HCT116 (cell line): ENCODE results near the gene COPS6. TPM values are rescaled to one million over a fixed set of nuclear protein-coding genes. Genes with fewer than 3 reads are reported as not detected.

Experiments
- ATAC-seq: fragments of 200-7000 bp; cut with Tn5 transposase; 2 replicates; pipeline ENCODE4 v1.9.1; 2020; ENCODE audit warnings: mild to moderate bottlenecking, moderate library complexity
- BruUV-seq: library from RNA; stranded (reverse); fragments of 400-500 nt; replicated peaks from 2 replicates; lab custom pipeline; 2021; lab: Mats Ljungman, UMichigan
- CTCF ChIA-PET: fragments of 300-600 bp; sonication (Branson Sonifier 250); formaldehyde crosslinking; loops from one replicate; lab custom pipeline; 2021; ENCODE audit warnings: antibody characterized with exemption; lab: Charles Lee
- POLR2A ChIA-PET: fragments of 300-600, 350-600 bp; sonication (Branson Sonifier 250); formaldehyde crosslinking; loops from one replicate; lab custom pipeline; 2021; ENCODE audit warnings: antibody characterized with exemption; lab: Charles Lee
- RAD21 ChIA-PET, 2 experiments: fragments of 300-600 bp; sonication (Branson Sonifier 250); formaldehyde crosslinking; loops; one replicate each; lab custom pipeline; 2023; ENCODE audit warnings: low total read pairs in 2 of 2; ENCODE audit not compliant: uncharacterized antibody in 2 of 2, unreplicated experiment in 2 of 2, low non-redundant PET in 1 of 2; lab: Charles Lee
- DNase-seq: peaks from one replicate; pipeline ENCODE4 v3.0.0-alpha.2; 2010; ENCODE audit warnings: low read depth, low spot score
- H2AFZ ChIP-seq: fragments of 200-600 bp; shearing (Covaris generic), sonication (generic); 2 replicates; pipeline ENCODE4 v1.6.1; 2017; ENCODE audit warnings: low read depth, mixed run types, mixed read lengths, antibody characterized with exemption, low read length; ENCODE audit not compliant: poor library complexity, severe bottlenecking
- H3K27ac ChIP-seq: 2 replicates; pipeline ENCODE4 v1.5.1; 2012; ENCODE audit warnings: low read depth, low read length
- H3K27me3 ChIP-seq: fragments of 200-600 bp; sonication (generic); 2 replicates; pipeline ENCODE4 v1.6.1; 2016; ENCODE audit warnings: mixed run types, low read length, mixed read lengths; ENCODE audit not compliant: insufficient read depth
- H3K36me3 ChIP-seq, 2 experiments: fragments of 200-500 bp in 1 of 2; fragments of 200-600 bp in 1 of 2; sonication (Bioruptor generic) in 1 of 2; sonication (generic) in 1 of 2; 2 replicates each; pipeline versions ENCODE4 v1.5.1 to v1.6.1; 2014 to 2016; ENCODE audit warnings: low read length in 2 of 2, inconsistent platforms in 1 of 2, mixed read lengths in 1 of 2, mixed run types in 1 of 2; ENCODE audit not compliant: insufficient read depth in 2 of 2, control insufficient read depth in 1 of 2
- H3K4me1 ChIP-seq, 2 experiments: fragments of 200-600 bp in 1 of 2; sonication (generic) in 1 of 2; 2 replicates each; pipeline versions ENCODE4 v1.5.1 to v1.6.1; 2012 to 2017; ENCODE audit warnings: low read length in 2 of 2, inconsistent platforms in 1 of 2, mild to moderate bottlenecking in 1 of 2, mixed read lengths in 1 of 2, mixed run types in 1 of 2, moderate library complexity in 1 of 2; ENCODE audit not compliant: insufficient read depth in 2 of 2, control insufficient read depth in 1 of 2
- H3K4me2 ChIP-seq: fragments of 200-600 bp; sonication (generic); 2 replicates; pipeline ENCODE4 v1.6.1; 2017; ENCODE audit warnings: mixed run types, low read length, mixed read lengths
- H3K4me3 ChIP-seq, 2 experiments: fragments of 200-600 bp in 1 of 2; sonication (generic) in 1 of 2; replicated peaks in 1 of 2; 2 replicates each; pipeline ENCODE4 v1.5.1; 2011 to 2016; ENCODE audit warnings: low read length in 2 of 2, control low read depth in 1 of 2, low read depth in 1 of 2, mild to moderate bottlenecking in 1 of 2, mixed read lengths in 1 of 2, mixed run types in 1 of 2
- H3K79me2 ChIP-seq: fragments of 200-600 bp; sonication (generic); 2 replicates; pipeline ENCODE4 v1.6.1; 2017; ENCODE audit warnings: mild to moderate bottlenecking, mixed run types, low read length, moderate library complexity, mixed read lengths; ENCODE audit not compliant: insufficient read depth
- H3K9ac ChIP-seq: fragments of 200-600 bp; sonication (generic); 2 replicates; pipeline ENCODE4 v1.6.1; 2016; ENCODE audit warnings: low read length, mixed read lengths
- H3K9me2 ChIP-seq: fragments of 200-600 bp; sonication (generic), shearing (Covaris generic); 2 replicates; pipeline ENCODE4 v1.6.1; 2017; ENCODE audit warnings: mixed run types, mild to moderate bottlenecking, moderate library complexity; ENCODE audit not compliant: insufficient read depth
- H3K9me3 ChIP-seq, 2 experiments: fragments of 200-500 bp in 1 of 2; fragments of 200-600 bp in 1 of 2; sonication (Bioruptor generic) in 1 of 2; sonication (generic) in 1 of 2; 2 replicates each; pipeline ENCODE4 v1.6.1; 2014 to 2017; ENCODE audit warnings: low read length in 2 of 2, mixed read lengths in 2 of 2, inconsistent platforms in 1 of 2, low read depth in 1 of 2, mild to moderate bottlenecking in 1 of 2, mixed run types in 1 of 2, moderate library complexity in 1 of 2; ENCODE audit not compliant: control insufficient read depth in 1 of 2, insufficient read depth in 1 of 2
- H4K20me1 ChIP-seq: fragments of 200-600 bp; sonication (generic), shearing (Covaris generic); 2 replicates; pipeline ENCODE4 v1.6.1; 2017; ENCODE audit warnings: mixed run types, mild to moderate bottlenecking, moderate library complexity; ENCODE audit not compliant: insufficient read depth
- CBX3 ChIP-seq: IDR thresholded peaks from 2 replicates; pipeline ENCODE4 v1.6.1; 2012; ENCODE audit warnings: low read depth
- ELF1 ChIP-seq: IDR thresholded peaks from 2 replicates; pipeline ENCODE4 v1.6.1; 2012; ENCODE audit warnings: low read depth, borderline replicate concordance
- EZH2 ChIP-seq: fragments of 200-600 bp; sonication (generic); IDR thresholded peaks from 2 replicates; pipeline ENCODE4 v1.6.1; 2017; ENCODE audit warnings: antibody characterized with exemption, mixed run types
- FOSL1 ChIP-seq: IDR thresholded peaks from 2 replicates; pipeline ENCODE4 v1.6.1; 2012; ENCODE audit warnings: low read depth
- JUND ChIP-seq: IDR thresholded peaks from 2 replicates; pipeline ENCODE4 v1.6.1; 2012
- POLR2AphosphoS5 ChIP-seq: IDR thresholded peaks from 2 replicates; pipeline ENCODE4 v1.6.1; 2011; ENCODE audit warnings: mild to moderate bottlenecking, low read depth, low read length, moderate library complexity
- SIN3A ChIP-seq: IDR thresholded peaks from 2 replicates; pipeline ENCODE4 v1.6.1; 2012; ENCODE audit warnings: low read depth
- SRF ChIP-seq: IDR thresholded peaks from 2 replicates; pipeline ENCODE4 v1.6.1; 2012; ENCODE audit warnings: low read depth
- TCF7L2 ChIP-seq: IDR thresholded peaks from 2 replicates; pipeline ENCODE4 v1.7.0; 2011; ENCODE audit warnings: borderline replicate concordance, inconsistent platforms; ENCODE audit not compliant: insufficient read depth, insufficient read length; ENCODE audit errors: extremely low read depth
- intact Hi-C: fragments of 100-400 bp; cut with micrococcal nuclease; formaldehyde crosslinking; loops from 2 replicates; pipeline ENCODE4 v1.10.0; 2022
- total RNA-seq: library from RNA; stranded (reverse); gene quantifications from one replicate; pipeline ENCODE4 v1.2.1, GENCODE V29; 2021; ENCODE audit not compliant: unreplicated experiment
- TF ChIP-seq, protein P1 (sequence below): IDR thresholded peaks from 2 replicates; pipeline ENCODE4 v1.6.1; 2012; ENCODE audit warnings: low read depth
- TF ChIP-seq, protein P2 (sequence below), 3 experiments: fragments of 200-600 bp in 1 of 3; sonication (generic) in 1 of 3; IDR thresholded peaks in 2 of 3; conservative IDR thresholded peaks in 1 of 3; 2 replicates each; pipeline ENCODE4 v1.5.1; 2012 to 2017; ENCODE audit warnings: low read depth in 2 of 3, low read length in 2 of 3, antibody characterized with exemption in 1 of 3, borderline replicate concordance in 1 of 3, control low read depth in 1 of 3, mild to moderate bottlenecking in 1 of 3, mixed read lengths in 1 of 3, mixed run types in 1 of 3, moderate library complexity in 1 of 3; ENCODE audit not compliant: insufficient read depth in 1 of 3
- TF ChIP-seq, protein P3 (sequence below): IDR thresholded peaks from 2 replicates; pipeline ENCODE4 v1.6.1; 2011; ENCODE audit warnings: mild to moderate bottlenecking, low read length, moderate library complexity; ENCODE audit not compliant: insufficient replicate concordance; ENCODE audit errors: extremely low read depth

COPS6 gene
- total RNA-seq, 1 experiment from 2014 or later, result 126 TPM

DNA sequence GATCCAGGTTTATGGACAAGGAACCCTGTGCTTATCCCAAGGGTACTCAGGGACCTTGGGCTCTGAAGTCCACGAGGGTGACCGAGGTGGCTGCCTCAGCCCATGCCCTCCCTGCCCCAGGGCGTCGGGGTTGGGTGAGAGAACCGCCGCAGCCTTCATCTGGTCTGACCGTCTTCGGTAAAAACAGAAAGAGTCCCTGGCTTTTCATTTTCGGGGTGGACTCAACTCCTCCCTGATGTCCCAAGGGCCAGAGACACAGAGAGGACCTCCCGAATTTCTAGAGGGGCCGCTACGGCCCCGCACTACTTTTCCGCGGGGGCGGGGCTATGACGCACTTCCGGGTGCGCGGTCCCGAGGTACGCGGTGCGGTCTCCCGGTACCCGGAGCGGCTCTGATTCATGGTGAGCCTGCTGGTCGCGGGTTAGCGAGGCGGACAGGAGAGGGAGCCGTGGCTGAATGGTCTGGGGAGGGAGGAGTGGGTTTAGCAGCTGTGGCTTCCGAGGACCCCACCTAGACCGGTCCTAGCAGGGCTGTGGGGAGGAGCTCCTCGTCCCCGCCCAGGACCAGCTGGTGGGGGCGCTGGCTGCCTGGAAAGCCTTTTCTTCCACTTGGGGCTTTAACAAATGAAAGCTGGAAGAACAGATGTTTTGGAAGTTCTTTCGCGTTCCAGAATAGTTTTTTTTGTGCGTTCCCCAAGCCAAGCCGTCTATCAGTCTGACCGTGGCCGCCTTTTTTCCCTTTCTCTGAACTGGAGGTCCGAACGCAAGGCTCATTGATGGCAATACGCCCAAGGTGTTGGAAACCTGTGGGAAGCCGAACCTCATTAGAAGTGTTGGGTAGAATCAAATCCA is 39.1 kb upstream of the COPS6 start, which contains the start of gene ZSCAN21 (continued):
- TF ChIP-seq, protein P1, sequence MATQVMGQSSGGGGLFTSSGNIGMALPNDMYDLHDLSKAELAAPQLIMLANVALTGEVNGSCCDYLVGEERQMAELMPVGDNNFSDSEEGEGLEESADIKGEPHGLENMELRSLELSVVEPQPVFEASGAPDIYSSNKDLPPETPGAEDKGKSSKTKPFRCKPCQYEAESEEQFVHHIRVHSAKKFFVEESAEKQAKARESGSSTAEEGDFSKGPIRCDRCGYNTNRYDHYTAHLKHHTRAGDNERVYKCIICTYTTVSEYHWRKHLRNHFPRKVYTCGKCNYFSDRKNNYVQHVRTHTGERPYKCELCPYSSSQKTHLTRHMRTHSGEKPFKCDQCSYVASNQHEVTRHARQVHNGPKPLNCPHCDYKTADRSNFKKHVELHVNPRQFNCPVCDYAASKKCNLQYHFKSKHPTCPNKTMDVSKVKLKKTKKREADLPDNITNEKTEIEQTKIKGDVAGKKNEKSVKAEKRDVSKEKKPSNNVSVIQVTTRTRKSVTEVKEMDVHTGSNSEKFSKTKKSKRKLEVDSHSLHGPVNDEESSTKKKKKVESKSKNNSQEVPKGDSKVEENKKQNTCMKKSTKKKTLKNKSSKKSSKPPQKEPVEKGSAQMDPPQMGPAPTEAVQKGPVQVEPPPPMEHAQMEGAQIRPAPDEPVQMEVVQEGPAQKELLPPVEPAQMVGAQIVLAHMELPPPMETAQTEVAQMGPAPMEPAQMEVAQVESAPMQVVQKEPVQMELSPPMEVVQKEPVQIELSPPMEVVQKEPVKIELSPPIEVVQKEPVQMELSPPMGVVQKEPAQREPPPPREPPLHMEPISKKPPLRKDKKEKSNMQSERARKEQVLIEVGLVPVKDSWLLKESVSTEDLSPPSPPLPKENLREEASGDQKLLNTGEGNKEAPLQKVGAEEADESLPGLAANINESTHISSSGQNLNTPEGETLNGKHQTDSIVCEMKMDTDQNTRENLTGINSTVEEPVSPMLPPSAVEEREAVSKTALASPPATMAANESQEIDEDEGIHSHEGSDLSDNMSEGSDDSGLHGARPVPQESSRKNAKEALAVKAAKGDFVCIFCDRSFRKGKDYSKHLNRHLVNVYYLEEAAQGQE, result no peak
- 0 out of 2 replicates have a peak, but pooled peaks have one; percentile 75 for TF ChIP-seq SIN3A
- peak; percentile 85 for TF ChIP-seq POLR2AphosphoS5

DNA sequence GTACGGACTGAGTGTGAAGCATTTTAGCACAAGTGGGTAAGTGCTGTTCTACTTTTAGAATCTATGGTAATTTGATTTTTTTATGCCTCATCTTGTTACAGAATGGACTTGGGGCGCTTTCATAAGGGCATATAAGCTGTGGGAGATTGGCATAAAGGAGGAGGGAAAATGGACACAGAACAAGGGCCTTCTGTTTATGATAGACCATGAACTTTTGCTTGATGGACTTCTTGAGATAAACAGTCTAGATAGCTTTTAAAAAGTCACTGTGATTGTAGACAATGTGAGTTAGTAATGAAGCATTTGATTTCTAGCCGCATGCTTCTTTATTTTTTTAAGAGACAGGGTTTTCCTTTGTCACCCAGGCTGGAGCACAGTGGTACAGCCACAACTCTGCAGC is 37.2 kb upstream of the COPS6 start:
- H3K9ac ChIP-seq, result no peak overlapping the region
- no peak overlapping the region for H3K4me3 ChIP-seq
- peaks cover 0 to 3% of the 10 kb centered on the region in 2 experiments; a peak in 1 of 4 replicates for H3K36me3 ChIP-seq
- H3K79me2 ChIP-seq, result peaks cover 14% of the 10 kb centered on the region
- H3K27me3 ChIP-seq, result no peaks in the 10 kb centered on the region
- DNase-seq, result no peak
- no peak overlapping the region for H3K27ac ChIP-seq
- H4K20me1 ChIP-seq, result no peaks in the 10 kb centered on the region
- H3K4me2 ChIP-seq, result no peak overlapping the region
- CTCF ChIA-PET, result interaction anchor here (1.0 kb wide), 1 partner anchor 58 kb away, joined by 8 read pairs; no protein-coding TSS in a partner anchor
- TSS peak; percentile 20 for BruUV-seq
- no peak overlapping the region for H2AFZ ChIP-seq
- no peaks in the 10 kb centered on the region for H3K9me3 ChIP-seq
- POLR2A ChIA-PET, result interaction anchor here (0.7 kb wide), 1 partner anchor 427 kb away, joined by 3 read pairs; no protein-coding TSS in a partner anchor
- H3K9me2 ChIP-seq, result no peaks in the 10 kb centered on the region
- intact Hi-C loops, result loop anchor here (2.0 kb wide), 1 partner anchor 139 kb away; no protein-coding TSS in a partner anchor
- ATAC-seq, result no peak
- peaks cover 10 to 16% of the 10 kb centered on the region in 2 experiments; a peak in 2 of 4 replicates for H3K4me1 ChIP-seq
- RAD21 ChIA-PET, result no interaction called here
- TF ChIP-seq CBX3 (no peak), ELF1 (no peak), FOSL1 (no peak), TCF7L2 (no peak), SRF (no peak), JUND (no peak), EZH2 (no peak), SIN3A (no peak)
- TF ChIP-seq, protein P2, sequence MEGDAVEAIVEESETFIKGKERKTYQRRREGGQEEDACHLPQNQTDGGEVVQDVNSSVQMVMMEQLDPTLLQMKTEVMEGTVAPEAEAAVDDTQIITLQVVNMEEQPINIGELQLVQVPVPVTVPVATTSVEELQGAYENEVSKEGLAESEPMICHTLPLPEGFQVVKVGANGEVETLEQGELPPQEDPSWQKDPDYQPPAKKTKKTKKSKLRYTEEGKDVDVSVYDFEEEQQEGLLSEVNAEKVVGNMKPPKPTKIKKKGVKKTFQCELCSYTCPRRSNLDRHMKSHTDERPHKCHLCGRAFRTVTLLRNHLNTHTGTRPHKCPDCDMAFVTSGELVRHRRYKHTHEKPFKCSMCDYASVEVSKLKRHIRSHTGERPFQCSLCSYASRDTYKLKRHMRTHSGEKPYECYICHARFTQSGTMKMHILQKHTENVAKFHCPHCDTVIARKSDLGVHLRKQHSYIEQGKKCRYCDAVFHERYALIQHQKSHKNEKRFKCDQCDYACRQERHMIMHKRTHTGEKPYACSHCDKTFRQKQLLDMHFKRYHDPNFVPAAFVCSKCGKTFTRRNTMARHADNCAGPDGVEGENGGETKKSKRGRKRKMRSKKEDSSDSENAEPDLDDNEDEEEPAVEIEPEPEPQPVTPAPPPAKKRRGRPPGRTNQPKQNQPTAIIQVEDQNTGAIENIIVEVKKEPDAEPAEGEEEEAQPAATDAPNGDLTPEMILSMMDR (IDR thresholded peaks at IDR 0.05 in 2 of 3, conservative IDR thresholded peaks at IDR 0.05 in 1 of 3; ENCODE audit: borderline replicate concordance in 1 of 3, insufficient read depth in 1 of 3, low read depth in 2 of 3, low read length in 2 of 3), result no peak
- TF ChIP-seq, protein P3, sequence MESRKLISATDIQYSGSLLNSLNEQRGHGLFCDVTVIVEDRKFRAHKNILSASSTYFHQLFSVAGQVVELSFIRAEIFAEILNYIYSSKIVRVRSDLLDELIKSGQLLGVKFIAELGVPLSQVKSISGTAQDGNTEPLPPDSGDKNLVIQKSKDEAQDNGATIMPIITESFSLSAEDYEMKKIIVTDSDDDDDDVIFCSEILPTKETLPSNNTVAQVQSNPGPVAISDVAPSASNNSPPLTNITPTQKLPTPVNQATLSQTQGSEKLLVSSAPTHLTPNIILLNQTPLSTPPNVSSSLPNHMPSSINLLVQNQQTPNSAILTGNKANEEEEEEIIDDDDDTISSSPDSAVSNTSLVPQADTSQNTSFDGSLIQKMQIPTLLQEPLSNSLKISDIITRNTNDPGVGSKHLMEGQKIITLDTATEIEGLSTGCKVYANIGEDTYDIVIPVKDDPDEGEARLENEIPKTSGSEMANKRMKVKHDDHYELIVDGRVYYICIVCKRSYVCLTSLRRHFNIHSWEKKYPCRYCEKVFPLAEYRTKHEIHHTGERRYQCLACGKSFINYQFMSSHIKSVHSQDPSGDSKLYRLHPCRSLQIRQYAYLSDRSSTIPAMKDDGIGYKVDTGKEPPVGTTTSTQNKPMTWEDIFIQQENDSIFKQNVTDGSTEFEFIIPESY, result no peak
